ENCODE data around the gene SPTB.

SPTB gene

DNA sequence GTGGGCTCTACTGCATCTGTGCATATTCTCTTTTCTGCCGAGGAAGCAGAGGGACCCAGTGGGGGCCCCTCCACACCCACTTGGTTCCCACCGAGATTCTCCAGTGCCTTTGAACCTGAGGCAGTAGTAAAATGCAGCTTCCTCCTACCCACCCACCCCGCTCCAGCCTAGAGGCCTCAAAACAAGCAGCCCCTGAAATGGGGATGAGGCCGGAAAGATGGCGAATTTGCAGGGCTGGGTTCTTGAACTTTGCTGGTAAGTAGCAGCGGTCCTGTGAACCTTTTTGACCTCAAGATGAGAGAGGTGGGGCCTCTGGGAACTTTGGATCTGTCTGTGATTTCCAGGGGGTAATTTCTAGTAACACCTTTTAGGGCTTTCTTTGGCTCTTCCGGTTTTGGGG is 160.1 kb downstream of the SPTB start:
- Histone ChIP-seq H3K27ac (ENCODE audit: extremely low read depth, low read depth, low read length) (peak overlapping the region; percentile 57), H3K36me3 (ENCODE audit: control insufficient read depth in 2 of 2, insufficient read depth in 1 of 2, low read length in 2 of 2) (no peaks in the 10 kb centered on the region), H3K4me3 (ENCODE audit: low read depth, low read length) (no peak overlapping the region), H3K9me3 (ENCODE audit: control insufficient read depth, insufficient read depth, low read depth, low read length) (no peaks in the 10 kb centered on the region), H3K4me1 (ENCODE audit: control insufficient read depth, insufficient read depth, low read length) (peaks cover 16% of the 10 kb centered on the region)
- ChIA-PET CTCF (interaction anchor here (1.0 kb wide), 1 partner anchor 42 kb away, joined by 6 read pairs; no protein-coding TSS in a partner anchor), POLR2A (interaction anchor here (0.8 to 1.2 kb wide), 4 partner anchors 10 to 331 kb away, joined by 3 to 11 read pairs (median 4); partner anchors contain the start of genes HSPA2, MTHFD1 and PLEKHG3)
- no peak for TF ChIP-seq BCL11B (tag by site-specific recombination; IDR thresholded peaks at IDR 0.05; ENCODE audit: low read depth)
- TF ChIP-seq ZNF324 (tag by site-specific recombination; IDR thresholded peaks at IDR 0.05), result no peak
- TF ChIP-seq ZNF791 (tag by site-specific recombination; IDR thresholded peaks at IDR 0.05), result no peak
- TF ChIP-seq, protein P1, sequence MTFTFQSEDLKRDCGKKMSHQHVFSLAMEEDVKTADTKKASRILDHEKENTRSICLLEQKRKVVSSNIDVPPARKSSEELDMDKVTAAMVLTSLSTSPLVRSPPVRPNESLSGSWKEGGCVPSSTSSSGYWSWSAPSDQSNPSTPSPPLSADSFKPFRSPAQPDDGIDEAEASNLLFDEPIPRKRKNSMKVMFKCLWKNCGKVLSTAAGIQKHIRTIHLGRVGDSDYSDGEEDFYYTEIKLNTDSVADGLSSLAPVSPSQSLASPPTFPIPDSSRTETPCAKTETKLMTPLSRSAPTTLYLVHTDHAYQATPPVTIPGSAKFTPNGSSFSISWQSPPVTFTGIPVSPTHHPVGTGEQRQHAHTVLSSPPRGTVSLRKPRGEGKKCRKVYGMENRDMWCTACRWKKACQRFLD (tag by site-specific recombination; IDR thresholded peaks at IDR 0.05), result no peak
- TF ChIP-seq ZBTB8A (tag by site-specific recombination; IDR thresholded peaks at IDR 0.05), result no peak

DNA sequence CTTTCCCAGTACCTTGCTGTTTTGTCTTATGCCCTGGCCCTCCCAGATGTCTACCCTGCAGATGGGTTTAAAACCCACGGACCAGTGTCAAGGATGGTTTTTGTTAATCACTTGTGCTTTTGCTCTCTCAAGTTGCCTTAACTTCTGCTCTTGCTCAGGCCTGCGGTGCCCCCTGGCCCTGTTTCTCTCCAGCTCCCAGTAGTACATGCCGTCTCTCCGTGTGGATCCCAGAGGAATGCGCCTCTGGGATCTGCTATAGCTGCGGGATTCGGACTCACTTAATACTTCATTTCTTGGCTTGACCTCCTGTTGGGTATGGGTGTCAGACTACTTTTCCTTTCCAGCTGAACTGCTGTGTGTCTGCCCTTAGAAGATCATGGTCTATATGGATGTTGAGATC is 160.9 kb downstream of the SPTB start:
- peaks cover 15% of the 10 kb centered on the region for H3K4me1 ChIP-seq (ENCODE audit: control insufficient read depth, insufficient read depth, low read length)
- H3K9me3 ChIP-seq (ENCODE audit: control insufficient read depth, insufficient read depth, low read depth, low read length), result no peaks in the 10 kb centered on the region
- POLR2A ChIA-PET, result no interaction called here
- TF ChIP-seq ZFP3 (tag by site-specific recombination; IDR thresholded peaks at IDR 0.05; ENCODE audit: low read depth), result no peak
- TF ChIP-seq, protein P2, sequence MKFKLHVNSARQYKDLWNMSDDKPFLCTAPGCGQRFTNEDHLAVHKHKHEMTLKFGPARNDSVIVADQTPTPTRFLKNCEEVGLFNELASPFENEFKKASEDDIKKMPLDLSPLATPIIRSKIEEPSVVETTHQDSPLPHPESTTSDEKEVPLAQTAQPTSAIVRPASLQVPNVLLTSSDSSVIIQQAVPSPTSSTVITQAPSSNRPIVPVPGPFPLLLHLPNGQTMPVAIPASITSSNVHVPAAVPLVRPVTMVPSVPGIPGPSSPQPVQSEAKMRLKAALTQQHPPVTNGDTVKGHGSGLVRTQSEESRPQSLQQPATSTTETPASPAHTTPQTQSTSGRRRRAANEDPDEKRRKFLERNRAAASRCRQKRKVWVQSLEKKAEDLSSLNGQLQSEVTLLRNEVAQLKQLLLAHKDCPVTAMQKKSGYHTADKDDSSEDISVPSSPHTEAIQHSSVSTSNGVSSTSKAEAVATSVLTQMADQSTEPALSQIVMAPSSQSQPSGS (tag by site-specific recombination; IDR thresholded peaks at IDR 0.05; ENCODE audit: low read depth), result no peak
- no peak for TF ChIP-seq ZNF48 (tag by site-specific recombination; IDR thresholded peaks at IDR 0.05)
- TF ChIP-seq MYNN (tag by site-specific recombination; IDR thresholded peaks at IDR 0.05; ENCODE audit: borderline replicate concordance), result no peak
- TF ChIP-seq, protein P3, sequence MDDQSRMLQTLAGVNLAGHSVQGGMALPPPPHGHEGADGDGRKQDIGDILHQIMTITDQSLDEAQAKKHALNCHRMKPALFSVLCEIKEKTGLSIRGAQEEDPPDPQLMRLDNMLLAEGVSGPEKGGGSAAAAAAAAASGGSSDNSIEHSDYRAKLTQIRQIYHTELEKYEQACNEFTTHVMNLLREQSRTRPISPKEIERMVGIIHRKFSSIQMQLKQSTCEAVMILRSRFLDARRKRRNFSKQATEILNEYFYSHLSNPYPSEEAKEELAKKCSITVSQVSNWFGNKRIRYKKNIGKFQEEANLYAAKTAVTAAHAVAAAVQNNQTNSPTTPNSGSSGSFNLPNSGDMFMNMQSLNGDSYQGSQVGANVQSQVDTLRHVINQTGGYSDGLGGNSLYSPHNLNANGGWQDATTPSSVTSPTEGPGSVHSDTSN (CRISPR knock-in tag; IDR thresholded peaks at IDR 0.05), result no peak
- TF ChIP-seq ZNF155 (tag by site-specific recombination; IDR thresholded peaks at IDR 0.05), result no peak
- TF ChIP-seq ZFP41 (tag by site-specific recombination; IDR thresholded peaks at IDR 0.05; ENCODE audit: borderline replicate concordance), result no peak
- TF ChIP-seq ZNF677 (tag by site-specific recombination; IDR thresholded peaks at IDR 0.05), result no peak
- TF ChIP-seq ZNF658 (tag by site-specific recombination; IDR thresholded peaks at IDR 0.05), result no peak
- peaks cover 0 to 6% of the 10 kb centered on the region in 2 experiments; a peak in 1 of 3 replicates for H3K36me3 ChIP-seq (ENCODE audit: control insufficient read depth in 2 of 2, insufficient read depth in 1 of 2, low read length in 2 of 2)
- no peak overlapping the region for H3K27ac ChIP-seq (ENCODE audit: extremely low read depth, low read depth, low read length)
- H3K4me3 ChIP-seq (ENCODE audit: low read depth, low read length), result no peak overlapping the region
- CTCF ChIA-PET, result no interaction called here

DNA sequence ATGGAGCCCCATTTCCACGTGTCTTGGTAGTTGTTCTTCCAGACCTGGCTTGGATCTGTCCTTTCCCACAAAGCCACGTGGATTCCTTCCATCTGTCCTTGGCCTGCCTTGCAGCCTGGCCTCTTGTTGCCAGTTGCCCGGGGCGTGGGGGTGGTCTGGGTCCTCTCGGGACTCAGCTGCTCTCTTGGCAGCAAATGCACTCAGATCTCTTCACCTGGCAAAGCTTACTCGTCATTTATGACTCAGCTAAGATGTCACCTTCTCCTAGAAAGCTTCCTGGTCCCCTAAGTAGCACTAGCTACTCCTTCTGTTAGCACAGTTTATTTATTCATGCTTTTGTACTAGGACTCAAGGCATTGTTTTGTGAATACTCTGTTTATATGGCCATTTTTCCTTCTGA is 161.8 kb downstream of the SPTB start:
- H3K36me3 ChIP-seq (ENCODE audit: control insufficient read depth in 2 of 2, insufficient read depth in 1 of 2, low read length in 2 of 2), result peaks cover 0 to 6% of the 10 kb centered on the region in 2 experiments; a peak in 1 of 3 replicates
- peak; percentile 86 for TF ChIP-seq OSR2 (tag by site-specific recombination; IDR thresholded peaks at IDR 0.05)
- peak; percentile 67; the same call in 1 of the 2 replicates for TF ChIP-seq ZNF394 (tag by site-specific recombination; IDR thresholded peaks at IDR 0.05; ENCODE audit: borderline replicate concordance)
- TF ChIP-seq, protein P4, sequence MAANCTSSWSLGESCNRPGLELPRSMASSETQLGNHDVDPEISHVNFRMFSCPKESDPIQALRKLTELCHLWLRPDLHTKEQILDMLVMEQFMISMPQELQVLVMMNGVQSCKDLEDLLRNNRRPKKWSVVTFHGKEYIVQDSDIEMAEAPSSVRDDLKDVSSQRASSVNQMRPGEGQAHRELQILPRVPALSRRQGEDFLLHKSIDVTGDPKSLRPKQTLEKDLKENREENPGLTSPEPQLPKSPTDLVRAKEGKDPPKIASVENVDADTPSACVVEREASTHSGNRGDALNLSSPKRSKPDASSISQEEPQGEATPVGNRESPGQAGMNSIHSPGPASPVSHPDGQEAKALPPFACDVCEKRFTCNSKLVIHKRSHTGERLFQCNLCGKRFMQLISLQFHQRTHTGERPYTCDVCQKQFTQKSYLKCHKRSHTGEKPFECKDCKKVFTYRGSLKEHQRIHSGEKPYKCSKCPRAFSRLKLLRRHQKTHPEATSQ (tag by site-specific recombination; IDR thresholded peaks at IDR 0.05), result no peak
- ChIA-PET POLR2A (interaction anchor here (1.4 kb wide), 1 partner anchor 177 kb away, joined by 4 read pairs; the partner anchor contains the start of gene HSPA2), CTCF (interaction anchor here (0.9 kb wide), 4 partner anchors 8 to 81 kb away, joined by 3 to 4 read pairs (median 3); no protein-coding TSS in a partner anchor)
- no peak overlapping the region for H3K27ac ChIP-seq (ENCODE audit: extremely low read depth, low read depth, low read length)
- peaks cover 15% of the 10 kb centered on the region for H3K4me1 ChIP-seq (ENCODE audit: control insufficient read depth, insufficient read depth, low read length)
- no peaks in the 10 kb centered on the region for H3K9me3 ChIP-seq (ENCODE audit: control insufficient read depth, insufficient read depth, low read depth, low read length)
- no peak overlapping the region for H3K4me3 ChIP-seq (ENCODE audit: low read depth, low read length)

Data from HEK293 (cell line).